Suprapubic skin (tissue), 3 donors: ENCODE results near the gene ABHD2.

Source experiments
- CTCF ChIP-seq, 2 donors: fragments of 200-600 bp in 1 of 2; fragments of 450-650 bp in 1 of 2; sonication (generic) in 1 of 2; IDR thresholded peaks; one replicate each; pipeline ENCODE4 v1.5.1; 2016 to 2019; ENCODE audit warnings: antibody characterized with exemption in 2 of 2, mild to moderate bottlenecking in 1 of 2, moderate library complexity in 1 of 2
- POLR2A ChIP-seq, 2 donors: fragments of 450-650 bp; IDR thresholded peaks; one replicate each; pipeline ENCODE4 v1.6.1; 2017; ENCODE audit warnings: antibody characterized with exemption in 2 of 2, mild to moderate bottlenecking in 2 of 2, moderate library complexity in 2 of 2

- TF ChIP-seq CTCF (IDR thresholded peaks at IDR 0.05), result no peak
- TF ChIP-seq POLR2A (IDR thresholded peaks at IDR 0.05), result no peak
Measured at GRCh38 chr15:89227425-89227824, 139.2 kb downstream of the ABHD2 start.
